ENCODE data around the gene SHISAL1. TPM values are rescaled to one million over a fixed set of nuclear protein-coding genes. Genes with fewer than 3 reads are reported as not detected.

Gene SHISAL1
- total and polyA plus RNA-seq, 10 donors = 0.10 to 0.47 (median 0.22) TPM

- H3K4me1 ChIP-seq = peaks cover 0 to 5% (median 1%) of the 10 kb centered on the region in 6 donors
- no peak overlapping the region for H3K27ac ChIP-seq
- intact Hi-C loops (cut with DNase I; ENCODE audit: low total_unique reads) = no loop called here
- peaks cover 0 to 73% (median 18%) of the 10 kb centered on the region in 7 donors for H3K27me3 ChIP-seq (replicated peaks in 1 of 7)
- H3K36me3 ChIP-seq = no peaks in the 10 kb centered on the region
- no peak for DNase-seq
- no peak for TF ChIP-seq POLR2A (IDR thresholded peaks at IDR 0.05)
- TF ChIP-seq POLR2AphosphoS5 (IDR thresholded peaks at IDR 0.05) = no peak
- no peak for TF ChIP-seq CTCF (IDR thresholded peaks at IDR 0.05 in 8 of 11, conservative IDR thresholded peaks at IDR 0.05 in 3 of 11)
- H3K9me3 ChIP-seq = no peaks in the 10 kb centered on the region
- no peak overlapping the region for H3K4me3 ChIP-seq
- 66 to 73% (median 70%) methylated on average over 17 to 21 of the region's 21 CpGs for WGBS, 5 donors
Observed at GRCh38 chr22:44336962-44337677, 24.4 kb upstream of the SHISAL1 start.

GRCh38 chr22:44335903-44336803, 23.4 kb upstream of the SHISAL1 start:
- Histone ChIP-seq H3K36me3 (no peaks in the 10 kb centered on the region), H3K4me3 (no peak overlapping the region), H3K27me3 (replicated peaks in 1 of 7) (peaks cover 0 to 82% (median 24%) of the 10 kb centered on the region in 7 donors), H3K4me1 (peaks cover 0 to 12% (median 5%) of the 10 kb centered on the region in 6 donors), H3K9me3 (no peaks in the 10 kb centered on the region), H3K27ac (no peak overlapping the region)
- intact Hi-C loops (cut with DNase I; ENCODE audit: low total_unique reads) = no loop called here
- 60 to 65% (median 61%) methylated on average over 9 to 11 of the region's 11 CpGs for whole genome bisulfite sequencing, 5 donors
- no peak for TF ChIP-seq CTCF (IDR thresholded peaks at IDR 0.05 in 8 of 11, conservative IDR thresholded peaks at IDR 0.05 in 3 of 11)
- TF ChIP-seq POLR2A (IDR thresholded peaks at IDR 0.05) = no peak
- TF ChIP-seq POLR2AphosphoS5 (IDR thresholded peaks at IDR 0.05) = no peak
- no peak for DNase-seq

GRCh38 chr22:44335066-44335839, 22.5 kb upstream of the SHISAL1 start:
- TF ChIP-seq POLR2AphosphoS5 (IDR thresholded peaks at IDR 0.05) (no peak), CTCF (IDR thresholded peaks at IDR 0.05 in 8 of 11, conservative IDR thresholded peaks at IDR 0.05 in 3 of 11) (no peak), POLR2A (IDR thresholded peaks at IDR 0.05) (no peak)
- intact Hi-C loops (cut with DNase I; ENCODE audit: low total_unique reads) = no loop called here
- H3K9me3 ChIP-seq = no peaks in the 10 kb centered on the region
- WGBS, 5 donors = 90 to 94% (median 92%) methylated on average over 9 of the region's 9 CpGs
- no peaks in the 10 kb centered on the region for H3K36me3 ChIP-seq
- H3K4me1 ChIP-seq = peaks cover 7 to 21% (median 14%) of the 10 kb centered on the region in 6 donors
- H3K27ac ChIP-seq = no peak overlapping the region
- H3K4me3 ChIP-seq = no peak overlapping the region
- H3K27me3 ChIP-seq (replicated peaks in 1 of 7) = peaks cover 0 to 90% (median 33%) of the 10 kb centered on the region in 7 donors
- DNase-seq = no peak
